ENCODE data around the gene UNC5A. TPM values are rescaled to one million over a fixed set of nuclear protein-coding genes. Genes with fewer than 3 reads are reported as not detected.

UNC5A gene
- total RNA-seq, 1 donor from 2014 or later, result 0.41 TPM

DNA sequence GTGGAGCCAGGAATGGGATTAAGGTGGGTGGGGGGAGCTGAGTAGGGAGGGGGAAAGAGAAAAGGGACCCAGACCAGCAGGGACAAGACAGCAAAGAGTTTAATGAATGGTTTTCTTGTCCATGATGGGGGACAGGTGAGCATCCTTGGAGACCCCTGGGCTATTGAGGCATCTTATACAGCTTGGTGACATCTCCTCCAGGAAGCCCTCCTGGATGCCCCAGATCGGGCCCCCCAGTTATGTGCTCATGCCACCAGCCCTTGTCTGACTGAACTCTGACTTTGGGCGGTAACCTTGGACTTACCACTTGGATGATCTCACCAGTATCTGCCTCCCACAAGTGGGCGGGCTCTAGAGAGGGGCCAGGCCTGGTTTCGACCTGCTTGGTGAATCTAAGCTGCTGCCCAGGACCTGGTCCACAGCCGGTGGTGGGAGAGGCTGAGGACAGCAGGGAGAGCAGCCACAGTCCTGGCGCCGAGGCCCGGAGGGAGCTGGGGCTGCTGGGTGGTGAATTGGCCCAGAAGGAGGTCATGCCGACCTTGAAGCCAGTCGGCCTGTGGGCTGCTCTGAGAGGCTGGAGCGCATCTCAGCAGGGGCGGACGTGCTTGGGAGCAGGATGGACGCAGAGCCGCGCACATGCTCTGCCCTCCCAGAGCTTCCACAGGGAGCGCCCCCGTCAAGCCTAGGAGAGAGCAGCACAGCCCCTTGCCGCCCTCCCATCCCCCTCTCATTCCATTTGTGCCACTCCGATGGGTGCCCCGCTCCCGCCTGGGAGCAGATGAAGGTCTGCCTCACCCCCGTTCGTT is 36.2 kb downstream of the UNC5A start:
- DNase-seq, result no peak

DNA sequence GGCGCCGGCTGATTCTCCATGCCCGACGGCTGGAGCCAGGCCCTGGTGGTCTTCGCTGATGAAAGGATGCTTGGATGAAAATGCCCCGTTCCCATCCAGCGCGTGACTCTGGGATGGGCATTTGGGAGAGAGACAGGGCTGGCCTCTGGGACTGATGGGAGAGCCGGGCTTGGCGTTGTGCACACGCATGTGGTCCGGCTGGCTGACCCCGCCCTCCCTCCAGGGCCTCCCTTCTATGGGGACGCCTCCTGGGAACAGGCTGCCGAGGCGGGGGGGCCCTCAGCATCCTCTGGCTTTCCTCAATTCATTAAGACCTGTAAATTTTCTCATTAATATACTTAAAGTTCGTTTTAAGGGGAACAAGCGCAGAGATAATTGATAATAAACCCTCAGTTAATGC is 36.8 kb downstream of the UNC5A start:
- no peak for DNase-seq

DNA sequence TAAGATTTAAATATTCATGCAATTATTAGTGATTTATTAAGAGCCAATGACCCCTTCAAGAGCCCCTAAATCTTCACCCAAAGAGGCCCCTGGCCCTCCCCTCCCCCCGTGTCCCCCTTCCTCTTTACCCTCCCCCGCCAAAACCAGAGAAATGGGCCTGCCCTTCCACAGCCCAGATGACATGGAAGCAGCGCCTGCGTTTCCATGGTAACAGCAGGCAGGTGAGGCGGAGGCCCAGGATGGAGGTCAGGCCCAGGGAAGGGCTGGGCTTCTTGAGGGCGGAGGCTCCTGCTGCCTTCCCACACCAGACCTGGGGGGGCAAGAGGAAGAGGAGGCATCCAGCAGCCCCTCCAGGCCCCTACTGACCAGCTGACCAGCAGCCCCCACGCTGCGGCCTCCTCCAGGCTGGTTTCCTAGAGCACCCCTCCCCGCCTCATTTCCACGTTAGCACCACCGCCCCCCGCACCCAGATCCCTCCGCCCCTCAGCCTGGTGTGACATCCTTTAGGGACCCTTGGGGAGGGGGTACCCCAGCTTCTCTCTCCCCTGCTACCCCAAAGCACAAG is 37.4 kb downstream of the UNC5A start:
- no peak for DNase-seq

DNA sequence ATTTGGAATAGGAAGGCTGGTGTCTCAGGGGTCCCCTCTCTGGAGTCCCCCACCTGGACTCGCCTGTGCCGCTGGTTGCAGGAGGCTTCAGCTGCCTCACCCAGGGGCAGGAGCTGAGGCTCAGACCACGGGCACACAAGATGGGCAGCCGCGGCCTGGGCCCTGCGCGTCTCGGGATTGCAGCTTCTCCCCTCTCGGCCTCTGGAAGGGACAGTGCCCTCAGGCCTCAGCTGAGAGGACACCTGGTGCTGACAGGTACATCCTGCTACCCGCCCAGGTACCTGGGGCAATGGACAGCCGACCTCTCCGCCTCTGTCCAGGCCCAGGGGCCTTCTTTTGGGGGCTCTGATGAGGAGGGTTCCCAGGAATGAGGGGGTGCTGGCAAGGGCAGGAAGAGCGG is 38.3 kb downstream of the UNC5A start:
- no peak for DNase-seq

DNA sequence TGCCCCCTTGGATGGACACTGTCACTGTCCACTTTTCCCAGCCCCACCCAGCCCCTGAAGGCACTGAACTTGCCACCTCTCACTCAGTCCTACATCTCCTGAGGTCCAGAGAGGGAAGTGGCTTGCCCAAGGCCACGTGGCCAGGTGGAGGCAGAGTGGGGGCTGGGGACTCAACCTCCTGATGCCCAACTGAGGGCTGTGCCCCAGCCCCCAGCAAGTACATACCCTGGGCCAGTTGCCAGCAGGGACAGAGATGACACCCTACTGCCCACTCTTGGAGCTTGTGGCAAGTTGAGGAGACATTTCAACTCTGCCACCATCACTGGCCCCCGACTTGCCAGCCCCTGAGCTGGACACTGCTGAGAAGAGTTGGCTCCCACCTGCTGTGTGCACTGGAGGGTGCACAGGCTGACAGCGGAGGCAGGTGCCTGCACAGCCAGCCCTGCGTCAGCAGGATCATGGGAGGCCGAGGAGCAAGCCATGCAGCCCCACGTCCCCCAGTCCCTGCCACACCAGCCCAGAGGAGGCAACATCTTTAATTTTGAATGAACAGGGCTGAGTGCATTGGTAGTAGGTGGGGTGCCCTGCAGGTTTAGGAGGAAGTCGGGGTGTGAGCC is 39.4 kb downstream of the UNC5A start:
- DNase-seq, result no peak

DNA sequence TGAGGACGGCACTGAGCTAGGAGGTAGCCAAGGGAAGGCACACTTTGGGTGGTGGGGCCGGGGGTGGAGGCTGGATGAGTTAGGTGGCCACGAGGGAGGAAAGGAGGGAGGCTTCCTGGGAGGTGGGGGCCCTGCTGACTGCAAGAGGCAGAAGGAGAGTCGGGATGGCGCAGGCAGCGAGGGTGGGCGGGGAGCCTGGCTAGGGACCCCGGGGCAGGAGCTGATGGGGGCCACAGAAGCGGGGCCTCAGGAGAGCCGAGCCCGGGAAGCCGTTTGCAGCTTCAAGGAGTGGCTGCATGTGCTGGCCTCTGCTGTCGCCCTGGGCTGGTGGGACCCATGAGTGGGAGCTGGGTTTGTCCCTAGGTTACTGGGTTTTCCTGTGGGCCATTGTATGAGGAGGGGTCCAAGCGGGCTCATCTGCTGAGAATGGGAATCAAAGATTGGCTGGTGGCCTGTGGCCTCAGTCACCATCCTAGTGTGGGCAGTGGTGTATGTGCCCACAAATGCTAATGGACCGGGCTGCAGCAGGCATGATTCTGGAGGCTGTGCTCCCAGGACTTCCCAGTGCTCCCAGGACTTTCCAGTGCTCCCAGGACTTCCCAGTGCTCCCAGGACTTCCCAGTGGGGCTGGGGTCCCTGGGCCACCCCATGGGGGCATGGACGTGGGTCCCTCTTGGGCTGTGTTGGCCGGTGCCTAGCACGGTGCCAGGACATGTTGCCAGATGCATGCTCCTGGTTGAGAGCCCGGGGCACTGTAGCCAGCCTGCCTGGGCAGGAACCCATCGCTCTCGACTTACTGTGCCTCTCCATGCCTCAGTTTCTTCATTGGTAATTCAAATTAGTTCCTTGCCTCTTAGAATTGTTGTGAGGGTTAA is 40.2 kb downstream of the UNC5A start:
- DNase-seq, result no peak

DNA sequence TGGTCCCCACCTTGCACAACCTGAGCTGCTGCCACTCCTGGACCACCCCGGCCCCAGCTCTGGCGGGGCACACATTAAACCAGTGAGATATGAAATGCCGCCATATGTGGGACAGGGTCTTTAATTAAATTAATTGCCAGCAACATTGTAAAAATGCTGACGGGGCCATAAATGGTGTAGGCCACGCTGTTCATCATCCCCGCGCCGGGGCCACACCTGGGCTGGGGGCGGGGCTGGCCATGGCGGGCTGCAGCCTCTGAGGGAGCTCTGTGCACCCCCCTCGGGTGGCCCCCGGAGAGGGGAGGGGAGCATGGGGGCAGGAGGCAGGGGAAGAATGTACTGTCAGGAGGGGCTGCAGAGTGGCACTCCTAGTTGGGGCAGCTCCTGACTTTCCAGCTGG is 41.0 kb downstream of the UNC5A start:
- no peak for DNase-seq

DNA sequence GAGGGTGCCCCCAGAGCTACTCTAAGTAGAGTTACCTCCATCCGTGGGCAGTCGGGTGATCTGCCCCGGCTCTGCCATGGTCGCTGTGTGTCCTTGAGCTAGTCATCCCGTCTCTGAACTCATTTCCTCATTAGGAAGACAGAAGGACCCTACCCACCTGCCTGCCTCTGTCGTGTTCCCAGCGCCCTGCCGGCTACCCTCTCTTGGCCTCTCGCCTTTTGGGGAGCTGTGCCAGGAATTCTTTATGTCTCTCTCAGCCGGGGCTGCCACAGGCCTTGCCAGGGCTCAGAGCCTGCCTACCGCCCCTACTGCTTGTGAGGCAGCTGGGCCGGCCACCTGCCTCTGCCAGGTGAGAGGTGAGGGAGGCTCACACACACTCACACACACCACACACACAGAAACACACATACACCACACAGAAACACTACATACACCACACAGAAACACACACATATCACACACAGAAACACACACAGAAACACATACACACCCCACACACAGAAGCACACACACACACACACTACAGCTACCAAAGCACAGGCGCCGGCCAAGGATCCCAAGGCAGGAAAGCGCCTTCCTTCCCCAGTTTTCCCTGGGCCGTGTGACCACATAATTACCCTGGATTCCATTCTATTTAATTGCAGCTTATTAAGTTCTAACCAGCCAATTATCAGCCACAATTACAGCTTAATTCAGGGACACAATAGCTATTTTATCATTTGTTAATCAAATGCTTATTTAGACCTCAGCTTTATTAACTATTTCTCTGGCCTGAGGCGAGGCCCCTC is 41.7 kb downstream of the UNC5A start:
- peak; percentile 23 for DNase-seq

DNA sequence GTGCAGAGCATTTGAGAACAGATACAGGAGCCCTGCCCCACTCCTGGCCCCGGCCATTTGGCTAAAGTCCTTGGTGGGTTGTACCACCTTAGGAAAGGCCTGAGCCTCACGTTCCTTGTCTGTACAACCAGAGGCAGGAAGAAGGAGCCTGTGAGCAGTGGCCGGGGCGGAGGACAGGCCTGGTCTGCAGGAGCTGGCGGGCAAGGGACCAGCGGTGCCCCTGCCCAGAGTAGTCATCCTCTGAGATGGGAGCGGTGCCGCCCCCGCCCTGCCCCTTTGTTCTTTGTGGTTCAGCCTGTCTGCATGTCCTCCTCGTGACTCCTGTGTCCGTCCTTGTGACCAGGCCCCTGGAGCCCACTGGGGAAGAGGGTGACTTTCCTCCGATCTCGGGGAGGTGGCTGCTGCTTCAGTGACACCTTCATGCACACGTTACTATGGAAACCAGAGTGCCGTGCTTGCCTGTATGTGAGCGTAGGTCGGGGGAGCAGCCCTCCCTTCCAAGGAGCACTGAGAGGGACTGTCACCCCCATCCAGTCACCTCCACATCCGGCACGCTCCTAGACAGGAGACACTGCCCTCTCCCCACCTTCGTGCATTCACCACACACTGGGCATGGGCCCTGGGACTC is 42.9 kb downstream of the UNC5A start:
- DNase-seq, result no peak

DNA sequence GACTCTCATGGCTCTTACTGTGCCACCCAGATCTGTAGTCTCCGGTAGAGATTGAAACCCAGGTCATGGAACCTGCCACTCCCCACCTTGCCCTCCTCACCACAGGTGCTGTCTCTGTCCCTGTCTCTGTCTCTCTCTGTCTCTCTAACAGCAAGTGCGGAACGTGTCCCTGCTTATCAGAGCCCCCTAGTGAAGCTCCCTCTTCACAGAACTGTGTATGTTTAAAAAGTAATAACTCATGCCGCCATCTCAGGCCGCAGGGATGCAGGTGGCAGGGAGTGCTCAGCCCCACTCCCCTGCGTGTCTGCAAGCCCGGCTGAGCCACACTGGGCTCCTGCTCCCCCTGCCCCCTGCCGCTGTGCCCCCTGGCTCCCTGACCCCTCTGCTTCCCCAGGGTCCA is 43.8 kb downstream of the UNC5A start:
- no peak for DNase-seq

DNA sequence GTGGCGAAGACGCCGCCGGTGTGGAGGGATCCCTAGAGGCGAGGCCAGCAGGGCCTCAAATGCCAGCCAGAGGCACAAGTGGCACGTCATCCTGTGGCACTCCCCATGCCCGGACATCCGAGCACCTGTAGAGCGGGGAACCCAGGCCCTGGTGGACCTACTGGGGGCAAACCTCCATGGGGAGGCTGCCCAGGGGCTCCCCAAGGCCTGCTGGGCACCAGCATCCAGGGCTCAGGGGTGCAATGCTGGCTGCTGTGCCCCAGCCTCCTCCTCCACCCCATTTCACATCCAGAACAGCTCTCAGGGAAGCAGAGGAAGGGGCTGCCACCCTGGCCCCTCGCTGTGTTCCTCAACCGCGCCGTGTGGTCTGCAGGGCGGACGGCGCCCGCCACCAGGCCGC is 45.2 kb downstream of the UNC5A start:
- DNase-seq, result no peak

DNA sequence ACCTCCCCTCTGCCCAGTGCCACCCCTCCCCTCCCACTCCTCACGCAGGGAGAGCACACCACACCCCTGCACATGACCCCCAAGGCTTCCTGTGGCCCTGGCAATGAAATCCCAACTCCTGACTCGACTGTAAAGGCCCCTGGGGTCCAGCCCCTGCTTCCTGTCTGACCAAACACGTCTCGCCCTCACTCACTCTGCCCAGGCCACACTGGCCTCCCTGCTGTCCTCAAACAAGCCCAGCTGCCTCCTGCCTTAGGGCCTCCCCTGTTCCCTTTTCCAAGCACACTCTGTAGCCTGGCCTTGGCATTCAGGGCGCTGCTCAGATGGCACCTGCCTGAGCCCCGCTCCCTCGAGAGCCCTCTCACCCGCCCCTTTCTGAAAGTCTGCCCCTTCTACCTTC is 46.4 kb downstream of the UNC5A start:
- no peak for DNase-seq

DNA sequence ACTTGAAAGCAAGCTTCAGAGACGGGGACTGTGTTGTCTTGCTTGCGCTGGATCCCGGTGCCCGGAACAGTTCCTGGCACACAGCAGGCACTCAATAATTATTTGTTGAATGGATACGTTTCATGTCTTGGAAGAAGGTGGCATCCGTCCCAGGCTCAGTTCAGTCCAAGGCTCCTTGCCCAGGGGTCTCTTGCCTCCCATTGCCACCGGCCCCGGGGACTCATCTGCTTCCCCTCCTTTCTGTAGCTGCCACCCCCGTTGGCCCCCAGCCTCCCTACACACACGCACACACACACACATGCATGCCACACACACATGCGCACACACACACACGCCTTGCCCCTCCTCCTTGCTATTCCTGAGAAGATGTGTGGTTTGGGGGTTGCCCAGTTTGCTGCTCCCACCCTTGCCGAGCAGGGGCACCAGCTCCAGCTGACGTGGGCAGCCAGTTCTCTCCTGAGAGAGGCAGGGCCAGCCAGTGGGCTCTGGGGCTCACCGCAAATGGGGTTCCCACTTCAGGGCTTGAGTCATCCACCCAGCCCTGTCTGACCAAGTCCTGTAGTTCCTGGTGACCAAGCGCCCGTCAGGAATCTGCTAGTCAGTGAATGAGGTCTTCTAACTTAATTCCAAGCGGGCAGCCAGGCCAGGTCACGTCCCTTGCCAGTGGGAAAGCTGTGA is 47.0 kb downstream of the UNC5A start:
- no peak for DNase-seq

DNA sequence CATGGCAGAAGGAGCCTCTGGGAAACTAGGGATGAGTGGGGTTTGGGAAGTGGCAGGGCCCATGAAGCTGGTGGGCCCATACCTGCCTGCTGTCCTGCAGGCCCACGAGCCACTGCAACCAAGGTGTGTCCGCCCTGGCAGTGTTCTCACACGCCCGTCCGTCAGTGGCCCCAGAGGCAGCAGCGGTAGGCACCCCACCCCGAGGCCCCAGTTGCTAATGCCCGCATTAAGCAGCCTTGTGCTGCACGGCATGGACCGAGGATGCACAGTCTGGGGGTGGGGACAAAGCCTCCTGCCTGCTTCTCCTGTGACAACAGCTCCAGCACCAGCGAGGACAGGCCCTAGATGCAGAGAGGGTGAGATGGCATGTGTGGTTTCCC is 47.5 kb downstream of the UNC5A start:
- DNase-seq, result no peak

DNA sequence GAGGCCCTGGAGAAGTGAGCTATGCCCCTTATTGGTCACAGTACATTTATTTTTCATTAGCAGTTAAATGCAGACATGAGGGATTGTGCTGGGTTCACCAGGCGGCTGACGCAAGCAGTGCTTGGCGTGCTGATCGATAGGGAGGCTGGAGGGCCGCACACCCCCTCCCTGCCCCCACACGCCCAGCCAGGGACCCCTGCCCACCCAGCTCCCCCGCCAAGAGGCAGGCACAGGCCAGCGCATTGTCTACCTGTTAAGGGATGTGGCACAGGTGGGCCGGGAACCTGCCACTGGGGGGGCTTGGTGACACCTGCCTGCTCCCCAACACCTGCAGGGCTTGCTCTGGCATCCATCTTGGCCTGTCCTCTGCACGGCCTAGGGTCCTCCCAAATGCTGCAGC is 49.6 kb downstream of the UNC5A start:
- DNase-seq, result no peak

DNA sequence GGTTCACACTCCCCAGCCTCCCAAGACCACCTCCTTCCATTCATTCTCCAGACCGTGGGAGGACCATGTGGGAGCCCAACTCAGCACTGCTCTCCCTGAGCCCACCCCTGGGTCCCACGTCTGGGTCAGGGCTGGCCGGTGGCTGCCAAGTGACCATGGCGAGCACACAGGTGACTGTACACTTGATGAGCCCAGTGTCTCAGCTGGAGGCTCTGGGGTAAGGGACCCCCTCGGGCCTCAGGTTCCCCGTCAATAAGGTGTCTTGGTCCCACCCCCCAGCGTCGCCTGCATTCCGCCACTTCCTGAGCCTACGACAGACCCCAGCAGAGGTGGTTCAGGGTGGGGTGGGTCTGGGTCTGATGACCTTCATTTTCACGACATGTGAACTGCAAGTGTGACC is 50.0 kb downstream of the UNC5A start:
- no peak for DNase-seq

DNA sequence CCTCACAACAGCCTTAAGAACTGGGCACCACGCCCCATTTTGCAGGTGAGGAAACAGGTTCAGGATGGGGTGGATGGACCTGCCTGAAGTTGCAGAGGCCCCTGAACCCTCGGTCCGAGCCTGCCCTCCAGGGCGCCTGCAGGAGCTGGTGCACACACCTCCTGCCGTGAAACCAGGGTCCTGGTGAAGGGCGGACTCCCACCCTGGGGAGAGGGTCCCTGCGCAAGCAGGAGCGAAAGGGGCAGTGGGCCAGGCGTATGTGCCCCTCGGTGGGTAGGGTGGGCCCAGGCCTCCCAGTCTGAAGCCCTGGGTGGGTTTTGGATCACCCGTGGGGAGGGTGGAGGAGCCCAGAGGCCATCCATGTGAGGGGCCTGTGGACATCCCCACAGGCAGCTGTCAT is 50.9 kb downstream of the UNC5A start:
- DNase-seq, result no peak

DNA sequence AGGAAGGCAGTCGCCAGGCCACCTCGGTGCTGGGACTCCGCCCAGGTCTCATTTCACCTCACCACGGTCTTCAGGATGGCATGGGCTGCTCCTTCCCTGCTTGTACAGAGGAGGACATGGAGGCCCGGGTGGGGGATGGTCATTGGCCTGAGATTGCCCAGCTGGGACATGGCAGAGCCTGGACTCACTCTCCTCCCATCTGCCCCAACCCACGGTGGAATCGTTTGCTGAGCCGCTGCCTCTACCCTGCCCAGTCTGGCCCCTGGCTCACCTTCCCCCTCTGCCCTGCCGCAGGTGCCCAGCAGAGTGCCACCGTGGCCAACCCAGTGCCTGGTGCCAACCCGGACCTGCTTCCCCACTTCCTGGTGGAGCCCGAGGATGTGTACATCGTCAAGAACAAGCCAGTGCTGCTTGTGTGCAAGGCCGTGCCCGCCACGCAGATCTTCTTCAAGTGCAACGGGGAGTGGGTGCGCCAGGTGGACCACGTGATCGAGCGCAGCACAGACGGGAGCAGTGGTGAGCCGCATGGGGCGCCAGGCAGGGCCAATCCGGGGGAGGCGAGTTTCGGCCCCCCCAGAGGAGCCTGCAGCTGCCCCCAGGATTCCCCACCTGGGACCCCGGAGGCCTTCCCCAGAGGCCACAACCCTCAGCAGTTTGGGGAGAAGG is 52.1 kb downstream of the UNC5A start:
- DNase-seq, result no peak

DNA sequence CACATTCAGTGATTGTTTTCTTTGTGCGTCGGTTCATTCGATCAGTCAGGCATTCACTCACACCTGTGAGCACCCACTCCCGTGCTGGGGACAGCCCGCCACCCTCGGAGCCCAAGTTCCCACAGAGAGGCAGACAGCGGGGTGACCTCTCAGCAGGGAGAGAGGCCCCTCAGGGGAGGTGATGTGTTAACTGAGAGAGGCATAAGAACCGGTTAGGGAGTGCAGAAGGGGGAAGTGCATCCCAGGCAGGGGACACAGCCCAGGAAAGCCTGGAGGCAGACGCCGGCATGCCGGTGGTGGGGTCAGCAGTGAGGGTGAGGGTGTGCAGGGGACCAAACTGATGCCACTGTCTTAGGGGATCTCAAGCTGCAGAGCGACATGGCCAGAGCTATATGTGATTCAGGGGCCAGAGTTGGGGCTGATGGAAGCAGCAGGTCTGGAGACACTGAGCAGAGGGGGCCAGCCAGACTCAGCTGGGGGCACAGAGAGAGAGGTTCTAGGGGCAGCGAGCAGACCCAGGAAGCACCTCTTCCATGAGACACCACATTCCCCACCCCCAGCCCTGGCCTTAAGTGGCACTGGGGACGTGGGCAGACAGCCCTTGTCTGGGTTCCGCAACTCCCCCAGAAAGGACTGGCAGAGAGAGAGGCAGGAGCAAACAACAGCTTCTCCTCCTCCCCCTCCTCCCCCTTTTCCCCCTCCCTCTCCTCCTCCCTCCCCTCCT is 52.8 kb downstream of the UNC5A start:
- no peak for DNase-seq

DNA sequence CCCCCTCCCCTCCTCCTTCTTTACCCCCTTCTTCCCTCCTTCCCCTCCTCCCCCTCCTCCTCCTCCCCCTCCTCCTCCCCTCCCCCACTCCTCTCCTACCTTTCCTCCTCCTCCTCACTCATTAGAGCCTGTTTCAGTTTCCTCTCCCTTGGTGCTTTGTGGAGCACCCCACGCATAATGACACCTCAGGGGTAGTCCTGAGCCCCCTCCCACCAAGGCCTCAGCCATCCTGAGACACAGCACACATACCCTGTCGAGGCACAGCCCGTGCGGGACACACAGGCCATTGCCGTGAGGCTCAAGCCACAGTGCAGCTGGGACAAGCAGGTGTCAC is 53.4 kb downstream of the UNC5A start:
- DNase-seq, result no peak
